OCI-LY1 (cell line): ENCODE measurements around the gene EPB41L1.
A peak's percentile ranks its signal among the peaks of the same experiment; 100 is the strongest.

Experiments used
- EZH2 ChIP-seq: fragments of 200-600 bp; sonication (generic), shearing (Covaris generic); IDR thresholded peaks from 2 replicates; pipeline ENCODE4 v1.8.0; 2017; ENCODE audit warnings: borderline replicate concordance, mixed run types, mild to moderate bottlenecking, antibody characterized with exemption, low read length, moderate library complexity, mixed read lengths
- TF ChIP-seq, protein P1 (sequence below): fragments of 200-600 bp; sonication (generic), shearing (Covaris generic); IDR thresholded peaks from 2 replicates; pipeline ENCODE4 v1.5.1; 2017; ENCODE audit warnings: mild to moderate bottlenecking, antibody characterized with exemption, low read length, moderate library complexity, mixed read lengths

- TF ChIP-seq, protein P1, sequence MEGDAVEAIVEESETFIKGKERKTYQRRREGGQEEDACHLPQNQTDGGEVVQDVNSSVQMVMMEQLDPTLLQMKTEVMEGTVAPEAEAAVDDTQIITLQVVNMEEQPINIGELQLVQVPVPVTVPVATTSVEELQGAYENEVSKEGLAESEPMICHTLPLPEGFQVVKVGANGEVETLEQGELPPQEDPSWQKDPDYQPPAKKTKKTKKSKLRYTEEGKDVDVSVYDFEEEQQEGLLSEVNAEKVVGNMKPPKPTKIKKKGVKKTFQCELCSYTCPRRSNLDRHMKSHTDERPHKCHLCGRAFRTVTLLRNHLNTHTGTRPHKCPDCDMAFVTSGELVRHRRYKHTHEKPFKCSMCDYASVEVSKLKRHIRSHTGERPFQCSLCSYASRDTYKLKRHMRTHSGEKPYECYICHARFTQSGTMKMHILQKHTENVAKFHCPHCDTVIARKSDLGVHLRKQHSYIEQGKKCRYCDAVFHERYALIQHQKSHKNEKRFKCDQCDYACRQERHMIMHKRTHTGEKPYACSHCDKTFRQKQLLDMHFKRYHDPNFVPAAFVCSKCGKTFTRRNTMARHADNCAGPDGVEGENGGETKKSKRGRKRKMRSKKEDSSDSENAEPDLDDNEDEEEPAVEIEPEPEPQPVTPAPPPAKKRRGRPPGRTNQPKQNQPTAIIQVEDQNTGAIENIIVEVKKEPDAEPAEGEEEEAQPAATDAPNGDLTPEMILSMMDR: peak; percentile 92
- no peak for TF ChIP-seq EZH2
Observed at GRCh38 chr20:36202891-36203338, 48.4 kb downstream of the EPB41L1 start.
